CD4-positive, alpha-beta T cell treated with Interferon alpha-2 for 1 hour (primary cell): ENCODE data around the gene DLK2.
"Not testable (repeated sequence)": the region's sequence is repeated elsewhere in the genome, so short reads cannot be mapped to it uniquely, and the experiment has no call there.

Experiments used
- DNase-seq, 2 donors: peaks; one replicate each; pipeline ENCODE4 v3.0.0-alpha.2; 2020 to 2022

Gene DLK2

DNA sequence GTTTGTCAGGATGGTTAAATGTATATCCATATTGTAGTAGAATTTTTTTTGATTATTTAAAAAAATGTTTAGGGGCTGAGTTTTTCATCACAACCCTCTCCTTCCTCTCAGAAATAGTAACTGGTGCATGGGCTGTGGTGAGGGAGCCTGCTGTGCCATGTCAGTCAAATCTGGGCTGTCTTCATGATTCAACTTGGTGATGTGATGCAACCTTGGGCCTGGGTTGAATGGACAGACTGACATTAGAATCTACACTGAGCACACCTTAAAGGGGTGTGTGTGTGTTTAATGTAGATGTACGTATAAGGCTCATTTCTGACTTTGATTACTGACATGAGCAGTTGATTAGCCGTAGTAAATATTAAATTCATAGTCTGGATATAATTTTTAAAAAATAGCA, 25.7 kb upstream of the DLK2 start:
- no peak for DNase-seq

DNA sequence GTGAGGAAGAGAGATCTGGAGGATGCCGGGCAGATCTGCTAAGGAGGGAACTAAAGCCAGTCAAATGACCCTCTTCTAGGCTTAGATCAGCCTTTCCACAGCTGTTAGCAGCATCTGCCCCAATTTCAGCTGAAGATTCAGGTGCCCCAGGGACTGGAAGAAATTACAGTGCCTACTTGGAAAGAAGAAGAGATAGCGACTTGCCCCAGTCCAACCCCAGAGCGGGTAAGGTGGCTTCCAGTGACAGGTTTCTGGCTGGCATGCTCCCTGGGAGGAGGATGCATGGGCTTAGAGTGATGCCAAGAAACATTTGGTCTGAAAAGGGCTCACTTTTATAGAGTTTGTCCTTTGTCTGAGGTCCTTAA, 22.6 kb upstream of the DLK2 start:
- peak in 1 of 2 donors; percentile 18 for DNase-seq

DNA sequence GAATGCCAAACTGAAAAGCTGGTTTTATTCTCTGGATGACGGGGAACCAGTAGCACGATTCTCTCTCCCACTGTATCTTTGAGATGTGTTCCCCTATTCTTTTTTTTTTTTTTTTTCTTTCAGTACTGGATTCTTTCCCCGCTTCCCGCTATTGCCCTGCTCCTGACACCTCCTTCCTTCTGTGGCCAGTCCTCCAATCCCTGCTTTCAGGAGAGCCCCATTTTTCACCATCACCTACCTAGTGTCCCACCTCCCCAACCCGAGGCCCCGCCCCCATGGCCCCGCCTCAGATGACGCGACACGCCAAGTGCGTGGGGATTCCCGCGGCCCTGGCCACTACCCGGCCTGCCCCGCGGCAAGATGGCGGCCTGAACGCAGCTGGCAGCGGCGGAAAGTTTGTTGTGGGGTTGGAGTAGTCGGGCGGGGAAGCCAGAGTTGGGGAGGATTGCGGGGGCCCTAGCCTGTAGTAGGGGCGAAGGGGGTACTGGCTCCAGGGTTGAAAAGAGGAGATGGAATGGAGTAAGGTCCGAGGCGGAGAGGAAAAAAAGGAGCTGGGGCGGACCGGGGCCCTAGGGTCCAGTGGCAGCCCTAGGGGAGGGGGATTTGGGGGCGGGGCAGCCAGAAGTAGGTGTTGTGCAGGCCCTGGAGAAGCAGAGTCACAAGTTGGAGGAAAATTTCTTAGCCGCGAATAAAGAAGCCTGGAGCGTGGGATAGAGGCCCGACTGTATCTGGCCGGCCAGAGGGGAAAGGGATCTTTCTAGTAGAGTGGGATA, 22.1 kb upstream of the DLK2 start, which contains the start of gene TJAP1:
Gene TJAP1 (plus strand): TSS at position 336 of the 773 bp plus-strand sequence. CDS start 21,432 bp downstream, outside the sequence.
- peak; percentile 93 to 96 for DNase-seq

DNA sequence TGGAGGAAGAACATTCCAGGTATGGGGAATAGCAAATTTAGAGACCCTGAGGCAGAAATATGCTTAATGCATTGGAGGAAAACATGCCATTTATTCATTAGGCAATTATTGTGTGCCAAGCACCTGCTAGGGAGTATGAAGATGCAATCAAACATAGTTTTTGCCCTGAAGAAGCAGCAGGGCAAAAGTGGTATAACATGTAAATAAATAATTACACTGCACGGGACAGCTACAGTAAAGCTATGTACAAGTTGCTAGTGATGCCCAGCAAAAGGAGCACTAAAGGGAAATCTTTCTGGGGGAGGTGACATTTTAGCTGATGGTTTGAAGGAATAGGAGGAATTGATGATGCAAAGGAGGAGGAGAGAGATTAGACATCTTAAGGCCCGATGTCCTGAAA, 21.4 kb upstream of the DLK2 start:
- DNase-seq = peak in 1 of 2 donors; percentile 18

DNA sequence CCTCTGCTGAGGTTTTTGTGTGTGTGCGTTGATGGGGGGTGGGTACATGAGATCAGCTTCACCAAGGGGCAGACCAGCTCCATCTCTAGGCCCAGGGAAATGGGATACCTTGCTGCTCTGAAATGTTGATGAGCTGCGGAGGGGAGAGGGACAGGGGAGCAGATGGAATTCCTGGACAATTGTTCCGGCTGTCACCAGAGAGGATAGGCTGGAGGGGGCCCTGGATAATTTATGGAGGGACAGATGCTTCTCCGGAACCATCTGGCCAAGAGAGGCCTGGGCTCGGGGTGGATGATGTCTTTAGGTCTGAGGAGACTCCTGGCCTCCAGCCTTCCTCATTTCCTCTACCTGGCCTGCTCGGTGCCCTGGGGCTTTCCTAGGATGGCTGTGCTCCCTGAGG, 20.2 kb upstream of the DLK2 start:
- DNase-seq = no peak

DNA sequence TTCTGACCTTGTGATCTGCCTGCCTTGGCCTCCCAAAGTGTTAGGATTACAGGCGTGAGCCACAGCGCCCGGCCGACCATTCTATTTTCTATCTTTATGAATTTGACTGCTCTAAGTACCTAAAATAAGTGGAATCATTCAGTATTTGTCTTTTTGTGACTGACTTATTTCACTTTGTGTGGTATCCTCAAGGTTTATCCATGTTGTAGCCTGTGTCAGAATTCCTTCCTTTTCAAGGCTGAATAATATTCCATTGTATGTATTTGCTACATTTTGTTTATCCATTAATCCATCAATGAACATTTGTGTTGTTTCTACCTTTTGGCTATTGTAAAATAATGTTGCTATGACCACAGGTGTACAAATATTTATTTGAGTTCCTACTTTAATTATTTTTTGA, 17.2 kb upstream of the DLK2 start:
- no peak for DNase-seq

DNA sequence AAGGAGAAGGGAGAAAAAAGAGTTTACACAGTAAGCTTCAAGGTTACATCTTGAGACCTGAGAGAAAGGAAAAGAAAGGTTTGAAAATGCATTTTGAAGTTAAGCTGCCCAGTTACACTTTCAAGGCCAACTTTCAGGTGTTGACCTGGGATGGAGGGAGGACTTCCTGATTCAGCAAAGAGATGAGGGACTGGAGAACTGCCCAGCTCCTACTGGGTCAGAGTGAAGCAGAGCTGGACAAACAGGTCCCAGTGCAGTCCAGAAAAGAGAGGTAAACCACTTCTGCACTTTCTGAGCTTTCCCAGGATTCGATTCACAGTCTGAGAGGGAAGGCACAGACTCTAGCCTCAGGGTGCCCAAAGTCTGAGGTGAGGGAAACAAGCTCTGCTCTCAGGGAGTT, 16.1 kb upstream of the DLK2 start:
- DNase-seq = no peak

DNA sequence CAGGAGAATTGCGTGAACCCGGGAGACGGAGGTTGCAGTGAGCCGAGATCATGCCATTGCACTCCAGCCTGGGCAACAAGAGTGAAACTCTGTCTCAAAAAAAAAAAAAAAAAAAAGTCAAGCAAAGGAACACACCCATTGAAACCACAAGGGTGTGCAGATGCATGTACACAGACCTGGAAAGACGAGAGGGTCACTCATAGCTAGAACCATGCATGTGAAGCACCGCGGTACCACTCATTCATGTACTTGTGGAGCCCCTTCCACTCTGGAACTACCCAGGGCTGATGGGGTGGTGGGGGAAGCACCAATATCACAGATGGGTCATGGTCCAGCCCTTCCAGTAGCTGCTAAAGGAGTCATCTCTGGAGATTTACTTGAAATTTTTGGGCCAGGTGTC, 14.6 kb upstream of the DLK2 start:
- no peak for DNase-seq

DNA sequence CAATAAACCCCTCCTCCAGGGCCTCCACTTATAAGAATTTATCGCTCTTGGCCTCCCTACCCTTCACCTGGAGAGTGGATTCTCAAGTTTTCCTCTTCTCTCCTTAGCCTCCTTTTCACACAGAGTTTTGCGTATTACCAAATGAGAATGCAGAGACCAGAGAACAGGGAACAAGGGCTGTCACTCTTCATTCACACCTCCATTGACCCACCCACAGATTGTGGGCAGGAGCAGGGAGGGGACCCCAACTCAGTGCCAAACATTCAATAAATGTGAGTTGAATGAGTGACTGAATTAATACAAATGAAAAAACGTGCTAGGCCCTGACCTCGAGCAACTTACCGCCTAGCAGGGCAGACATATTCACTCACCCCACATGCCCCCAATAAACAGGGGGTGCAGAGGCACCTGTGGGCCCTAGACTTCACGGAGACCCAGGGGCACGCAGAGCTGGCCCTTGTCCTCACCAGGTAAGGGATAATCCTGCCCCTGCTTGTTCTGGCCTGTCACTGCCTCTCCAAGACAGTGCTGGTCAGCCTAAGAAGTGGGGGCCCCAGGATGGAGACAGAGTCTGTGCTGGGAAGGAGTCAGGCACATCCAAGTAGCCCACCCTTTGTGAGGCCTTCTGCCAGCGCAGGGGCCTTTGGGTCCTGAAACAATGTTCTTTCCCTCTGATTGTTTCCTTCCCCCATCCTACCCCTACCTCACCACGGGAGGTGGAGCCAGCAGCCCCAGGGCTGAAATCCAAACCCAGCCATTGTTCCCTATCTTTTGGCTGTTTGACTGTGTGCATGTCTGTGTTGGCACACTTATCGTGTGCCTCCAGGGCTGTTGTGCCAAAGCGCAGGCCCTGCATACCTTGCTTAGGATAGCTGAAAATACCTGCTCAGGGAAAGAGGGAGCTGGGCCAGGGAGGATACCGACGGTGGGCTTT, 13.7 kb upstream of the DLK2 start:
- no peak for DNase-seq

DNA sequence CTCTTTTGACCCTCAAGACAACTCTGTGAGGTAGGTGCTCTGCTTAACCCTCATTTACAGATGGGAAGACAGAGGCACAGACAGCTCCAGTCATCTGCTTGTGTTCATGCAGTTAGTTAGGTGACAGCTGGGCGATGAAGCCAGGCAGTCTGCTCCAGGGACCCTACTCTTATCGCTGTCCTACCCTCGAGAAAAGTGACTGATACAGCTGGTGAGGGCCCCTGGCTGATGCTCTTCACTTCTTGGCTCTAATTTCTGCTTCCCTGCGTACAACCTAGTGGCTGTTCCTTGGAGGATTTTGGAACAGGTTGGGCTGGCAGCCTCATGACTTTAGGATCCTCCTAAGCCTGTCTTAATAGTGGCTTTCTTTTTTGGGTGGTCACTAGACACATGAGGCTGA, 12.9 kb upstream of the DLK2 start:
- no peak for DNase-seq

DNA sequence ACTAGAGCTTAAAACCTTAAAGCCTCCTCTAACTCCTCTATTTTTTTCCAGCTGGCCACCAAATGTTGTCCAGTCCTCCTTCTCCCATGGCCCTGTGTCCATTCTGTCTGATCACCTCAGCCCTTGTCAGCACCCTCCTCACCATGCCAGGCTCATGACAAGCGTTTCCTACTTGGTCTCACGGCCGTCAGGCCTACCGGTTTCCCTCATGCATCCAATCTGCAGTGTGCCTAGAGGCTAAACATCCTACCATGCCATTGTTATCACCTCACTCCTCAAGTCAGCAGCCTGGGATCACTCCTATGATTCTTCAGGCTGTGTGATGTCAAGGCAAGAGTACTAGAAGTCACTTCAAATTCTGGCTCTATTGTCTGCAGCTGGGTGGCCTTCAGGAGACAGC, 12.4 kb upstream of the DLK2 start:
- no peak for DNase-seq

DNA sequence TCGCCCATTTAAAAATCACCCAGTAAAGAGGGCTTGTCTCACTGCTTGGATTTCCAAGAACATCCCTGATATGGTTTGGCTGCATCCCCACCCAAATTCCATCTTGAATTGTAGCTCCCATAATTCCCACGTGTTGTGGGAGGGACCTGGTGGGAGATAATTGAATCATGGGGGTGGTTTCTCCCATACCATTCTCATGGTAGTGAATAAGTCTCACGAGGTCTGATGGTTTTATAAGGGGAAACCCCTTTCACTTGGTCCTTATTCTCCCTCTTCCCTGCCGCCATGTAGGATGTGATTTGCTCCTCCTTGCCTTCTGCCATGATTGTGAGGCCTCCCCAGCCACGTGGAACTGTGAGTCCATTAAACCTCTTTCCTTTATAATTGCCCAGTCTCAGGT, 11.9 kb upstream of the DLK2 start:
- DNase-seq = not testable (repeated sequence)

DNA sequence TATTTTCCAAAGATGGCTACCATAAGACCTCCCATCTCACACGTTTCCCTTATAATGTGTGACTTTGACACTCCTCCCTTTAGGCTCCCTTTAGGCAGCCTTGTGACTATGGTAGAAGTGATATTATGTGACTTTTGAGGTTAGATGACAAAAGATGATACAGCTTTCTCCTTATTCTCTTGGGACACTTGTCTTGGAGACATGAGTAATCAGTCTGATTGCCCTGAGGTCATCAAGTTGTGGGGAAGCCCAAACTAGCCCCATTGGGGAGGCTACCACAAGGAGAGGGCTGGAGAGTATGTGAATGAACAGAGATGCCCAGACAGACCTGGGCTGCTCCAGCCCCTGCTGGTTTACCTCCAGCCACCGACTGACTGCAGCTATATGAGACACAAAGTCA, 10.6 kb upstream of the DLK2 start:
- no peak for DNase-seq

DNA sequence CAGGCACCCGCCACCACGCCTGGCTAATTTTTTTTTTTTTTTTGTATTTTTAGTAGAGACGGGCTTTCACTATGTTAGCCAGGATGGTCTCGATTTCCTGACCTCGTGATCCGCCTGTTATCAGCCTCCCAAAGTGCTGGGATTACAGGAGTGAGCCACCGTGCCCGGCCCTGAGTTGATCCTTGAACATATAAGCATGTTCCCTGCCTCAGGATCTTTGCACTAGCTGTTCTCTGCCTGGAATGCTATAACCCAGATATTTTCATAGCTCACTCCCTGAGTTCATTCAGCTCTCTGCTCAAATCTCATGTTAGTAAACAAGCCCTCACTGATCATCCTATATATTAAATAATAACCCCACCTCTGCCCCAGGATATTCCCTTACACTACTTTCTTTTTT, 9.0 kb upstream of the DLK2 start:
- DNase-seq = no peak

DNA sequence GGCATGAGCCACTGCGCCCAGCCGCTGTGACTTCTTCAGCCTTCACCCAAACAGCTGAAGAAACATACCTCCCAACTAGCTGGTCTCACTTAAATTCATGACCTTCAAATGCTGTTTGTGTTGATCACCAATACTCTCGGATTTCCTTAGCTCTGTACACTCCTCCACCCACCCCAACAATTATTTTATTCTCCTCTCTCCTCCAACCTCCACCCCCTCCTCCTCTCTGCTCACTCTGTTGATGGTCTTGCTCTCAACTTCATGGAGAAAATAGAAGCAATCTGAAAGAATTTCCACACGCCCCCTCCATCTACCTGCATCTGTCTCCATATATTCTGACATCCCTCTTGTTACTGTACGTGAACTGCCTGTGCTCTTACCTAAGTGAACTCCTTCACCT, 6.6 kb upstream of the DLK2 start:
- no peak for DNase-seq

DNA sequence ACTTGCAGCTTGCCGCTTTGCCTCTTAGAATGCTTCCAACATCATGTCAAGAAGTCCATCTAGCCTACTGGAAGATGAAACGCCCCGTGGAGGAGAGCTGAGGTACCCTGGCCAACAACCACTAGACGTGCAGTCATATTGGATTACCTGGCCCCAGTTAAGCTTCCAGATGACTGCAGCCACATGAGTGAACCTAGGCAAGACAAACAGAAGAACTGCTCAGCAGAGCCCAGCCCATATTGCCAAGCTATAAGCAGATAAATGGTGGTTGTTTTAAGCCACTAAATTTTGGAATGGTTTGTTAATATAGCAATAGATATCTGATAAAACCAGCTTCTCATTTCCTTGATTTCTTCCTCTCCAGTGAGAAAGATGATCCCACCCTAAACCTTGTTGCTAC, 4.7 kb upstream of the DLK2 start:
- no peak for DNase-seq

DNA sequence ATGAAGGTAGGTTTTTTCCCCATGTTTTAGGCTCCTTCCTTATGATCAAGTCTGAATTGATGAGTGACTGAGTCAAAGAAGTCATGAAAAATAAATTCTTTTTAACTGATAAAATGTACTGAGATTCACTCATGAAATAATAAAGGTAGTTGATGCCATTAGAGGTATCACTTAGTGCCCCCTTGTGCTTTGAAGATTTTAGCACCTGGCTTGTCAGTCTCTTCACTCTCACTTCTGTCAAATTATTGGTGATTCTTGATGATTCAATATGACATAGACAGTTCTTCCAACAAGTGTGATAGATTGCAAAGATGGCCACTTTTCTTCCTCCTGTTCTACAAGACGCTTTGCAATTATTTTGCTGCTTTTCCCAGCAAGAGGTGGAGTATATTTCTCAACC, 4.2 kb upstream of the DLK2 start:
- no peak for DNase-seq

DNA sequence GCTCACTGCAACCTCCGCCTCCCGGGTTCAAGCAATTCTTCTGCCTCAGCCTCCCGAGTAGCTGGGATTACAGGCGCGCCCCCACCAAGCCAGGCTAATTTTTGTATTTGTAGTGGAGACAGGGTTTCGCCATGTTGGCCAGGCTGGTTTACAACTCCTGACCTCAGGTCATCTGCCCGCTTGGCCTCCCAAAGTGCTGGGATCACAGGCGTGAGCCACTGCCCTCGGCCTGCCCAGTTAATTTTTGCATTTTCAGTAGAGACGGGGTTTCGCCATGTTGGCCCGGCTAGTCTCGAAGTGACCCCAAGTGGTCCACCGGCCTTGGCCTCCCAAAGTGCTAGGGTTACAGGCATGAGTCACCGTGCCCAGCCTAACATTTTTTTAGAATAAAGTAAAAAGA, 2.8 kb upstream of the DLK2 start:
- DNase-seq = not testable (repeated sequence)

DNA sequence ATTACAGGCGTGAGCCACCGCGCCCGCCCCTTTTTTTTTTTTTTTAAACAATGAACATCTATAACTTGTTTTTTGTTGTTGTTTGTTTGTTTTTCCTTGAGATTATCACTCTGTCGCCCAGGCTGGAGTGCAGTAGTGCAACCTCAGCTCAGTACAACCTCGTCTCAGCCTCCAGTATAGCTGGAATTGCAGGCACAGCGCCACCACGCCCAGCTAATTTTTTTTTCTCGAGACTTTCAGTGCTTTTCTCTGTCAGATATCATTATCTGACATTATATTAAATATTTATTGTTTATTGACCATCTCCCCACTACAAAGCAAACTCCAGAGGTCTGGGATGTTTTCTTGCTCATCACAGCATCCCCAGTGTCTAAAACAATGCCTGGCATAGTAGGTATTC, 2.3 kb upstream of the DLK2 start:
- no peak for DNase-seq

DNA sequence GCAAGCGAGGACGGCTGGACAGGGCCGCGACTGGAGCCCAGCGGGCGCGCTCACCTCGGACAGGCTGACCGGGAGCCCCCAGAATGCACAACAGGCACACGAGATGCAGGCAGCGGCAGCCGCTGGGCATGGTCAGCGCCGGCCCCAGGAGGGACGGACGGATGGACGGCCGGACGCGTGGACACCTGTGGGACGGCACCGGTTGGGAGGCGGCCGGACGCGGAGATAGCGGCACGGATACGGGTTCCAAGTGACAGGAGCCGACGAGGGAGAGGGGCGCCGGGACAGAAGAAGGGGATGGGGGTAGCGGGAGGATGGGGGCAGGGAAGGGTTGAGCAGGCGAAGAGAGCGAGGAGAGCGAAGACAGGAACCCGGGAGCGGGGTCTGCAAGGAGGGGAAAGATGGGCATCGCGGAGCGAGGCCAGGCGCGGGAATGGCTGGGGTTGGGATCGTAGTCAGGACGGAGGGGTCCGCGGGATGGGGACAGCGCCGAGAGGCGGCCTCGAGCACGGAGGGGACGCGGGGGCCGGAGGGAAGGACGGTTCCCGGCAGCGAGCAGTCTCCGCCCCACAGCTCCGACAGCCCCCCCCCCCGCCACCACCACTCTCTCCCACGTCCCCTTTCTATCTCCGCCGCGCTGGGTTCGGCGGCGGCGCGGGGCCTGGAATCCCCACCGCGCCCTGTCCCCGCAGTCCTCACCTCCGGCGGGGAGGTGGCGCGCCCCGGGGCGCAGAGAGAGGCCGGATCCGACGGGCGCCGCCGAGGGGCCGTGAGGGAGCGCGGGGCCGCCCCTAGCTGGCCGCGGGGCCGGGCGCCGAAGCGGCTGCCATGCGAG, 435 bp downstream of the DLK2 start:
- DNase-seq = peak; percentile 40 to 62

DNA sequence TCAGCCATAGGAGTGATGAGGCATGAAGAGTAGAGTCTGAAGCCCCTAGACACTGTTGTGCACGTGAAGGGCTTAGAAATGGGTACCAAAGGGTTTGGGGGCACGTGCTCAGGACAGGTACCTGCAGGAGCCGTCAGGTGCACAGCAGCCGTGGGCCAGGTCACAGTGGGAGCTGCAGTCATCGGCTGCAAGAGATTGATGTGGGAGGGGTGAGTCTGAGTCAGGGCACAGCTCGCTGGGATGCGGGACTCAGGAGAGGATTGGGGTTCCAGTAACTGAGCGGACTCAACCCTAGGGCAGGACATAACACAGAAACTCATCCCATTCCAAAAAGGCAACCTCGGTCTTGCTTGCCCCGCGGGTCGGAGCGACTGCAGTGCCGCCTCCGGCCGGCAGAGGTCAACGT, 1.1 kb downstream of the DLK2 start:
- peak in 1 of 2 donors; percentile 73 for DNase-seq

DNA sequence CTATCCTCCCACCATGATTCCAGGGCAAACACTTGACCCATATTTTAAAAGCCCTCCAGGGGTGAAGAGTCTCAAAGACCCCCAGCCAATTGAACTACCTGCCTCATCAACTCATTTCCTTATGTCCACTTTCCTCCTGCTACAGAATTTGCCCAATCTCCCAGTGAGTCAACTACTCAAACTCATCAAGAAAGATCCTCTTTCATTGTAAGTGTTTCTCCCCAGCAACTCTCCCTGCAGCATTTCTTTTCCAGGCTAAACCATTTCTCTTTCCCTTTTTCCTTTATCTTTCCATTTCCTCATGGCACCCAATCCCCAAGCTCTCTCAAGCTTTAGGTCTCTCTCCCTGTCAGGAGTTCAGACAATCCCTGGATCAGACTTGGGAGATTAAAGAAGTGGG, 1.5 kb downstream of the DLK2 start:
- DNase-seq = no peak

DNA sequence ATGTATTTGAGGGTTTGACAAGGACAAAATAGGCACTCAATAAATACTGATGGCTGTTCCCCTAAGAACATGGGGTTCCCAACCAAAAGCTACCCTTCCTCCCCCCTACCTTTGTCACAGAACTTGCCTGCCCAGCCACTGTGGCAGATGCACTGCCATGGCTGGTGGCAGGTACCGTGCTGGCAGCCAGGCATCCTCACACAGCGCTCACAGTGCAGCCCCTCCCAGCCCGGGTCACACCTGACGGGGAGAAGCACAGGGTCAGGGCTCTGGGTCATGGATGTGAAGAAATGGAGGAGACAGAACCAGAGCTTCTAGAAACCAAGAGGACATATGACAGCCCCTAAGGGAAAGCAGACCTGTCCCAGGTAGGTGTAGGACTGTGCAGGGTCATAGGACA, 2.5 kb downstream of the DLK2 start:
- DNase-seq = no peak
